GM12878 (cell line): Measurements from ENCODE around the gene MCTP2. TPM values are rescaled to one million over a fixed set of nuclear protein-coding genes. Genes with fewer than 3 reads are reported as not detected.

Experiments used
- ATAC-seq: fragments of 200-7000 bp; cut with Tn5 transposase; 3 replicates; pipeline ENCODE4 v1.9.1; 2020; ENCODE audit warnings: mild to moderate bottlenecking, moderate library complexity
- BruUV-seq: library from RNA; stranded (reverse); fragments of 400-500 nt; replicated peaks from 2 replicates; lab custom pipeline; 2021; lab: Mats Ljungman, UMichigan
- CTCF ChIA-PET: fragments of 300-600 bp; sonication (Branson Sonifier 250); formaldehyde crosslinking; extraction: SDS; loops from one replicate; lab custom pipeline; 2021; ENCODE audit warnings: inconsistent platforms; lab: Yijun Ruan, JAX
- POLR2A ChIA-PET: fragments of 350-600 bp; formaldehyde crosslinking; extraction: SDS; loops from one replicate; lab custom pipeline; 2021; ENCODE audit warnings: inconsistent platforms; lab: Charles Lee
- RAD21 ChIA-PET: fragments of 300-600 bp; sonication (Branson Sonifier 250); formaldehyde crosslinking; loops from one replicate; lab custom pipeline; 2023; ENCODE audit warnings: antibody characterized with exemption; ENCODE audit not compliant: unreplicated experiment; lab: Charles Lee
- SMC1A ChIA-PET: fragments of 300-600 bp; sonication (Branson Sonifier 250); formaldehyde crosslinking; loops from one replicate; lab custom pipeline; 2023; ENCODE audit not compliant: unreplicated experiment, uncharacterized antibody; lab: Charles Lee
- DNase-seq: peaks from one replicate; pipeline ENCODE4 v3.0.0-alpha.2; 2011; ENCODE audit warnings: low read depth, low spot score
- FAIRE-seq: peaks from 3 replicates; lab custom pipeline; 2011; peaks lifted over from hg19 to GRCh38; lab: Jason Lieb, UNC
- H2AFZ ChIP-seq: 2 replicates; pipeline ENCODE4 v1.6.0; 2011; ENCODE audit warnings: low read depth, low read length, control low read depth; ENCODE audit not compliant: control insufficient read depth
- H3K27ac ChIP-seq: 2 replicates; pipeline ENCODE4 v1.5.1; 2011; ENCODE audit warnings: control low read depth; ENCODE audit not compliant: control insufficient read depth, insufficient read depth
- H3K27me3 ChIP-seq, 2 experiments: replicated peaks in 1 of 2; 2 replicates each; pipeline versions ENCODE4 v1.6.0 to v1.6.1; 2011; ENCODE audit warnings: low read length in 1 of 2; ENCODE audit not compliant: control insufficient read depth in 2 of 2, insufficient read depth in 2 of 2
- H3K36me3 ChIP-seq, 2 experiments: 2 replicates each; pipeline ENCODE4 v1.5.1; 2011; ENCODE audit warnings: low read length in 1 of 2; ENCODE audit not compliant: control insufficient read depth in 2 of 2, insufficient read depth in 2 of 2
- H3K4me1 ChIP-seq: 2 replicates; pipeline ENCODE4 v1.6.1; 2011; ENCODE audit warnings: mild to moderate bottlenecking, low read length, moderate library complexity, mixed read lengths; ENCODE audit not compliant: control insufficient read depth, insufficient read depth
- H3K4me2 ChIP-seq: 2 replicates; pipeline ENCODE4 v1.6.0; 2011; ENCODE audit warnings: control low read depth; ENCODE audit not compliant: control insufficient read depth, insufficient read depth
- H3K4me3 ChIP-seq: fragments of 200-600 bp; sonication (generic); 2 replicates; pipeline ENCODE4 v1.5.1; 2016
- H3K79me2 ChIP-seq: 2 replicates; pipeline ENCODE4 v1.6.0; 2011; ENCODE audit warnings: low read length; ENCODE audit not compliant: control insufficient read depth, insufficient read depth
- H3K9ac ChIP-seq: 2 replicates; pipeline ENCODE4 v1.8.0; 2011; ENCODE audit warnings: low read length, control low read depth, mixed read lengths; ENCODE audit not compliant: control insufficient read depth, insufficient read depth
- H3K9me3 ChIP-seq: replicated peaks from 3 replicates; pipeline ENCODE4 v1.5.1; 2011; ENCODE audit warnings: mild to moderate bottlenecking, low read length; ENCODE audit not compliant: control insufficient read depth, insufficient read depth
- H4K20me1 ChIP-seq: 2 replicates; pipeline ENCODE4 v1.6.0; 2011; ENCODE audit not compliant: control insufficient read depth, insufficient read depth
- BRCA1 ChIP-seq: IDR thresholded peaks from 2 replicates; pipeline ENCODE4 v1.6.1; 2011; ENCODE audit warnings: low read depth, low read length, improper control_type of control experiment
- CEBPB ChIP-seq, 2 experiments: fragments of 150-350 bp in 1 of 2; IDR thresholded peaks; 2 replicates each; pipeline ENCODE4 v1.6.1; 2012 to 2014; ENCODE audit warnings: low read depth in 2 of 2, low read length in 2 of 2, borderline replicate concordance in 1 of 2, inconsistent platforms in 1 of 2
- FOXK2 ChIP-seq: fragments of 450-650 bp; IDR thresholded peaks from 2 replicates; pipeline ENCODE4 v1.6.1; 2017; ENCODE audit warnings: mild to moderate bottlenecking, moderate library complexity
- PAX5 ChIP-seq: IDR thresholded peaks from 2 replicates; pipeline ENCODE4 v1.6.1; 2011; ENCODE audit warnings: low read depth, low read length, borderline replicate concordance
- PBX3 ChIP-seq: IDR thresholded peaks from 2 replicates; pipeline ENCODE4 v1.6.1; 2011; ENCODE audit warnings: mild to moderate bottlenecking, low read depth, low read length, moderate library complexity; ENCODE audit not compliant: insufficient replicate concordance
- TBL1XR1 ChIP-seq: IDR thresholded peaks from 2 replicates; pipeline ENCODE4 v1.6.1; 2012; ENCODE audit warnings: low read depth, low read length, improper control_type of control experiment
- ZBED1 ChIP-seq: IDR thresholded peaks from 2 replicates; pipeline ENCODE4 v1.6.1; 2016; ENCODE audit warnings: borderline replicate concordance
- ZNF274 ChIP-seq: IDR thresholded peaks from one replicate; pipeline ENCODE4 v1.8.0; 2011; ENCODE audit not compliant: insufficient read length, insufficient read depth
- ZNF622 ChIP-seq: fragments of 450-650 bp; IDR thresholded peaks from 2 replicates; pipeline ENCODE4 v1.6.1; 2017; ENCODE audit warnings: mild to moderate bottlenecking, inconsistent platforms
- WGBS: methylation state at CpG from one replicate; pipeline ENCODE4 v1.1.6; 2016; ENCODE audit warnings: low lambda C conversion rate; ENCODE audit not compliant: insufficient replicate concordance, insufficient coverage; ENCODE audit errors: missing lambda C conversion rate; 5-methylcytosine and 5-hydroxymethylcytosine counted together
- in situ Hi-C: fragments of 300-500 bp; cut with MboI; formaldehyde crosslinking; loops from 9 replicates; pipeline ENCODE4 v1.14.3; 2018; ENCODE audit warnings: mixed read lengths
- intact Hi-C: fragments of 100-400 bp; cut with micrococcal nuclease; formaldehyde crosslinking; loops from one replicate; pipeline ENCODE4 v1.14.2; 2022; ENCODE audit not compliant: unreplicated experiment
- polyA plus RNA-seq, 11 experiments: library from polyadenylated mRNA; depleted of rRNA in 4 of 11; unstranded in 6 of 11; stranded (reverse) in 5 of 11; fragments of >200 nt; fragmentation: Nextera tagmentation in 4 of 11; fragmentation: Illumina TruSeq in 1 of 11; extraction: Ambion mirVana in 4 of 11; extraction: Trizol in 1 of 11; gene quantifications; 1 replicate in 1 of 11; 2 replicates in 10 of 11; pipeline versions ENCODE4 v1.2.1 to v1.2.3, GENCODE V29; 2011 to 2016; ENCODE audit warnings: inconsistent platforms in 2 of 11, missing spikeins in 2 of 11, low read depth in 1 of 11
- total RNA-seq, 4 experiments: library from RNA; depleted of rRNA in 3 of 4; stranded (reverse); fragments of >200 nt in 3 of 4; fragmentation: Illumina TruSeq in 1 of 4; extraction: Trizol in 1 of 4; gene quantifications; 2 replicates each; pipeline versions ENCODE4 v1.2.1 to v1.2.3, GENCODE V29; 2013 to 2021
- TF ChIP-seq, protein P1 (sequence below): fragments of 450-650 bp; IDR thresholded peaks from 2 replicates; pipeline ENCODE4 v1.6.1; 2018; ENCODE audit warnings: mild to moderate bottlenecking, low read depth, moderate library complexity; ENCODE audit not compliant: partially characterized antibody

The MCTP2 gene
- total and polyA plus RNA-seq, 10 of the 15 experiments (the other 5 are each of a cell fraction or from before 2014, with no cell fraction given) = 0.24 to 48.5 (median 0.88) TPM

- H3K9ac ChIP-seq = no peak overlapping the region
- H3K9me3 ChIP-seq = no peaks in the 10 kb centered on the region
- FAIRE-seq = no peak
- TF ChIP-seq ZBED1 = no peak
- TF ChIP-seq, protein P1, sequence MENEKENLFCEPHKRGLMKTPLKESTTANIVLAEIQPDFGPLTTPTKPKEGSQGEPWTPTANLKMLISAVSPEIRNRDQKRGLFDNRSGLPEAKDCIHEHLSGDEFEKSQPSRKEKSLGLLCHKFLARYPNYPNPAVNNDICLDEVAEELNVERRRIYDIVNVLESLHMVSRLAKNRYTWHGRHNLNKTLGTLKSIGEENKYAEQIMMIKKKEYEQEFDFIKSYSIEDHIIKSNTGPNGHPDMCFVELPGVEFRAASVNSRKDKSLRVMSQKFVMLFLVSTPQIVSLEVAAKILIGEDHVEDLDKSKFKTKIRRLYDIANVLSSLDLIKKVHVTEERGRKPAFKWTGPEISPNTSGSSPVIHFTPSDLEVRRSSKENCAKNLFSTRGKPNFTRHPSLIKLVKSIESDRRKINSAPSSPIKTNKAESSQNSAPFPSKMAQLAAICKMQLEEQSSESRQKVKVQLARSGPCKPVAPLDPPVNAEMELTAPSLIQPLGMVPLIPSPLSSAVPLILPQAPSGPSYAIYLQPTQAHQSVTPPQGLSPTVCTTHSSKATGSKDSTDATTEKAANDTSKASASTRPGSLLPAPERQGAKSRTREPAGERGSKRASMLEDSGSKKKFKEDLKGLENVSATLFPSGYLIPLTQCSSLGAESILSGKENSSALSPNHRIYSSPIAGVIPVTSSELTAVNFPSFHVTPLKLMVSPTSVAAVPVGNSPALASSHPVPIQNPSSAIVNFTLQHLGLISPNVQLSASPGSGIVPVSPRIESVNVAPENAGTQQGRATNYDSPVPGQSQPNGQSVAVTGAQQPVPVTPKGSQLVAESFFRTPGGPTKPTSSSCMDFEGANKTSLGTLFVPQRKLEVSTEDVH = no peak
- TF ChIP-seq FOXK2 = no peak
- TF ChIP-seq CEBPB (IDR thresholded peaks at IDR 0.05; ENCODE audit: borderline replicate concordance in 1 of 2, low read depth in 2 of 2, low read length in 2 of 2) = no peak
- no peak for TF ChIP-seq ZNF622
- no peak for TF ChIP-seq BRCA1
- no peak for TF ChIP-seq PAX5
- no peak for TF ChIP-seq PBX3
- TF ChIP-seq ZNF274 = no peak
- no peak for TF ChIP-seq TBL1XR1
- ATAC-seq = no peak
- no peaks in the 10 kb centered on the region for H3K79me2 ChIP-seq
- H2AFZ ChIP-seq = no peak overlapping the region
- ChIA-PET SMC1A (no interaction called here), POLR2A (no interaction called here), CTCF (no interaction called here), RAD21 (no interaction called here)
- no peak for DNase-seq
- no peak overlapping the region for H3K4me2 ChIP-seq
- intact Hi-C loops (no loop called here), in situ Hi-C loops (no loop called here)
- 31% methylated on average over 4 of the region's 4 CpGs for WGBS
- no peaks in the 10 kb centered on the region for H3K27me3 ChIP-seq
- H3K4me1 ChIP-seq = no peaks in the 10 kb centered on the region
- BruUV-seq = no TSS peak
- no peak overlapping the region for H3K4me3 ChIP-seq
- H4K20me1 ChIP-seq = no peaks in the 10 kb centered on the region
- no peaks in the 10 kb centered on the region for H3K36me3 ChIP-seq
- no peak overlapping the region for H3K27ac ChIP-seq
Measured at GRCh38 chr15:94182883-94183282, 48.5 kb upstream of the MCTP2 start.
